ENCODE results near the gene NUMA1. TPM values are rescaled to one million over a fixed set of nuclear protein-coding genes. Genes with fewer than 3 reads are reported as not detected.

Gene NUMA1
- total and polyA plus RNA-seq, 4 donors = 19.5 to 93.2 (median 42.1) TPM

GRCh38 chr11:72125956-72126355 lies 45.6 kb upstream of the NUMA1 start:
- no peak overlapping the region for H3K9ac ChIP-seq (ENCODE audit: low read depth in 1 of 2, low read length in 2 of 2)
- 71% methylated on average over 1 of the region's 1 CpG for WGBS

More at GRCh38 chr11:72125956-72126355, 45.6 kb upstream of the NUMA1 start:
- no peaks in the 10 kb centered on the region for H3K36me3 ChIP-seq (ENCODE audit: control insufficient read depth in 4 of 4, insufficient read depth in 3 of 4, low read depth in 1 of 4, low read length in 3 of 4)
- no peak overlapping the region for H3K4me3 ChIP-seq (ENCODE audit: low read depth in 1 of 3, low read length in 3 of 3)
- no peak for TF ChIP-seq SP1 (IDR thresholded peaks at IDR 0.05)
- TF ChIP-seq RXRA (IDR thresholded peaks at IDR 0.05) = no peak
- TF ChIP-seq JUND (IDR thresholded peaks at IDR 0.05) = no peak
- TF ChIP-seq REST (IDR thresholded peaks at IDR 0.05) = no peak
- no peak for TF ChIP-seq HNF4A (conservative IDR thresholded peaks at IDR 0.05)
- TF ChIP-seq FOXA1 (IDR thresholded peaks at IDR 0.05) = no peak
- TF ChIP-seq GABPA (IDR thresholded peaks at IDR 0.05 in 1 of 2, conservative IDR thresholded peaks at IDR 0.05 in 1 of 2) = no peak
- no peak for TF ChIP-seq CTCF (IDR thresholded peaks at IDR 0.05; ENCODE audit: low read depth, low read length, missing input control)
- TF ChIP-seq MAX (IDR thresholded peaks at IDR 0.05) = no peak
- no peak for TF ChIP-seq YY1 (IDR thresholded peaks at IDR 0.05)
- no peak for TF ChIP-seq EGR1 (IDR thresholded peaks at IDR 0.05; ENCODE audit: low read depth in 2 of 2)
- no peak for TF ChIP-seq ZBTB33 (IDR thresholded peaks at IDR 0.05)
- no peak for DNase-seq (ENCODE audit: low spot score)
- H3K9me3 ChIP-seq (ENCODE audit: control insufficient read depth in 4 of 4, low read length in 3 of 4) = no peaks in the 10 kb centered on the region
- no peak overlapping the region for H3K27ac ChIP-seq (ENCODE audit: low read depth in 1 of 2, low read length in 2 of 2)
- H3K27me3 ChIP-seq (ENCODE audit: control insufficient read depth in 4 of 4, insufficient read depth in 4 of 4, low read length in 3 of 4) = no peaks in the 10 kb centered on the region
- no peaks in the 10 kb centered on the region for H3K4me1 ChIP-seq (ENCODE audit: control insufficient read depth in 4 of 4, insufficient read depth in 4 of 4, low read length in 3 of 4)

Measured in liver (tissue), 9 donors.